HL-60 (cell line): Measurements from ENCODE around the gene ZNRF3.

ENCODE experiments used
- CTCF ChIP-seq: IDR thresholded peaks from one replicate; pipeline ENCODE4 v1.5.1; 2011; ENCODE audit warnings: low read length, control low read depth, inconsistent platforms; ENCODE audit not compliant: insufficient read depth
- GABPA ChIP-seq: IDR thresholded peaks from 2 replicates; pipeline ENCODE4 v1.6.1; 2012; ENCODE audit warnings: low read depth
- POLR2AphosphoS5 ChIP-seq: IDR thresholded peaks from 2 replicates; pipeline ENCODE4 v1.6.1; 2012; ENCODE audit warnings: low read depth

DNA sequence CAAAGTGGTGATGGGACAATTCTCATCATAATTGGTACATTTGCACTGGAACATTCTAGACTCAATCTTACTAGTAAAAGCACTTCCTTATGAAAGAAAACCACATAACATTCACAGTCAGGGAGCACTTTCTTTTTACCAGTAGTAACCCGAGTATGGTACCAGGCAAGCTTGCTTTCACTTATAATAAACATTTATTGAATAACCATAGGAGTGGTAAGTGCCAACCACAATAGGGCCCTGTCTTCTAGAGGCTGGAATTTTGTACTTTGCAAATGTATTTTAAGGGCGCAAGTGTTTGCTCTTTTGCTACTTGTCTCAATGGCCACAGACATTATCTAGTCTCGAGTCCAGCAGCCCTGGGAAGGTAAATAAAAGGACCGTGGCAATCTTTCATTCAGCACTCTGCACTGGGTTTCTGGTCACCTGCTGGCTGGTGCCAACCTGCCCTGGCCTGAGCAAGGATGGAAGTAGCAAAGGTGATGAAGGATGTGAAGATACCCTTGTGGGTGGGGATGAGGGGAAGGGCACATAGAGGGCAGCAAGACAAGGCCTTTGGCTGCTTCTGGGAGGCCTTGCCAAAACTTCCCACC is 154.1 kb downstream of the ZNRF3 start:
- no peak for TF ChIP-seq CTCF
- no peak for TF ChIP-seq POLR2AphosphoS5
- TF ChIP-seq GABPA = no peak
